CD4-positive, alpha-beta T cell treated with Interleukin-6 at 100 ng/mL for 8 hours (primary cell): ENCODE data around the gene SLC17A5.
"Not testable (repeated sequence)": the region's sequence is repeated elsewhere in the genome, so short reads cannot be mapped to it uniquely, and the experiment has no call there.

ENCODE experiments used
- DNase-seq: peaks from one replicate; pipeline ENCODE4 v3.0.0-alpha.2; 2020; ENCODE audit warnings: mixed read lengths, low spot score

Gene SLC17A5

GRCh38 chr6:73566486-73566871 is 87.3 kb downstream of the SLC17A5 start:
- not testable (repeated sequence) for DNase-seq

- no peak for DNase-seq
Observed at GRCh38 chr6:73565767-73566485, 87.9 kb downstream of the SLC17A5 start.

GRCh38 chr6:73564578-73565345 is 89.0 kb downstream of the SLC17A5 start:
- no peak for DNase-seq

- DNase-seq = no peak
Observed at GRCh38 chr6:73562558-73562957, 91.2 kb downstream of the SLC17A5 start.

GRCh38 chr6:73560853-73561407 is 92.9 kb downstream of the SLC17A5 start:
- no peak for DNase-seq

GRCh38 chr6:73560182-73560732 is 93.5 kb downstream of the SLC17A5 start:
- DNase-seq = no peak

DNA sequence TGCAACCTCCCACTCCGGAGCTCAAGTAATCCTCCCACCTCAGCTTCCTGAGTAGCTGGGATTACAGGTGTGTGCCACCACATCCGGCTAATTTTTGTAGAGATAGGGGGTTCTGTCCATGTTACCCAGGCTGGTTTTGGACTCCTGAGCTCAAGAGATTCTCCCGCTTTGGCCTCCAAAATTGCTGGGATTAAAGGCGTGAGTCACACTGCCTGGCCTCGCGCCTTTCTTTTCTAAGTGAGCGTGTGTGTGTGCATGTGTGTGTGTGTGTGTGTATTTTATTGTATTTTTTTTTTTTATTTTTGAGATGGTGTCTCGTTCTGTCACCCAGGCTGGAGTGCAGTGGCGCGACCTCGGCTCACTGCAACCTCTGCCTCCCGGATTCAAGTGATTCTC is 94.4 kb downstream of the SLC17A5 start:
- DNase-seq = not testable (repeated sequence)

DNA sequence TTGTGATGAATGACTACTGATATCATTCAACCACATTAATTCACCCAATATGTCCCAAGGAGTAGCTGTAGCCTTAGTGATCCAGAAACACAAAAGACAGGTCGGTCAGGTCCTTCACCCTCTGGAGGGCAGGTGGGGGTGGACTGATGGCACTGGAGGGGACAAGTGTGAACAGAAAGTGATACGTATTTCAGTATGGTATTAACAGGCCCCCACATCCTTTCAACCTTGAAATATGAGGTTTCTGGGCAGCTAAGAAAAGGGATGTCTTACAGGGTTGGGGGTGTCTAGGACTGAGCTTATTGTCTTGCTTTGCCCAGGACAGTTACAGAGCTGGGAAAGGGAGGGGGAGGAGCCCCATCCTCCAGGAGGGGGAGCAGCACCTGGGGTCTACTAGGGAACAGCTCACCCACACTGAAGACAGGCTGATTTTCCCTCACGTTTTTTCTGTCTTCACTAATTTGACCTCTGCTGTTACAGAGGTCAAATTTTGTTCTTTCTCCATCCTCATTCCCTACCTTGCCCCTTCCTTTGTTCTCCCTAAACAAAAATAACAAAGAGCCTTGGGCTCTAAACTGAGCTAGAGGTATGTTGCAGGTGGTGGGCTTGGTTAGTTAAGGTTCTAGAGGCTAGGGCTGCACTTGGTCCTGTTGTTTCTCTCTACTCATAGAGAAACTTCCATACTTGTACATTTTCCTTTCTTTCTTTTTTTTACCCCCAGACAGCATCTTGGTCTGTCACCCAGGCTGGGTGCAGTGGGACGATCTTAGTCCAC is 95.0 kb downstream of the SLC17A5 start:
- DNase-seq = no peak

- no peak for DNase-seq
Observed at GRCh38 chr6:73556836-73557235, 97.0 kb downstream of the SLC17A5 start.

DNA sequence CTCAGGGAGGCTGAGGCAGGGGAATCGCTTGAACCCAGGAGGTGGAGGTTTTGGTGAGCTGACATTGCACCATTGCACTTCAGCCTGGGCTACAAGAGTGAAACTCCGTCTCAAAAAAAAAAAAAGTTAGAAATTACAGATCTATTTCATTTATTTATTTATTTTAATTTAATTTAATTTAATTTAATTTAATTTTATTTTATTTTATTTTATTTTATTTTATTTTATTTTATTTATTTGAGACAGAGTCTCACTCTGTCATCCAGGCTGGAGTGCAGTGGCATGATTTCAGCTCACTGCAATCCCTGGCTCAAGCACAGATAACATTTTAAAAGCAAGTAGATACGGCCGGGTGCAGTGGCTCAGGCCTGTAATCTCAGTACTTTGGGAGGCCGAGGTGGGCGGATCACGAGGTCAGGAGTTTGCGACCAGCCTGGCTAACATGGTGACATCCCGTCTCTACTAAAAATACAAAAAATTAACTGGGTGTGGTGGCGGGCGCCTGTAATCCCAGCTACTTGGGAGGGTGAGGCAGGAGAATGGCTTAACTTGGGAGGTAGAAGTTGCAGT is 98.3 kb downstream of the SLC17A5 start:
- not testable (repeated sequence) for DNase-seq

DNA sequence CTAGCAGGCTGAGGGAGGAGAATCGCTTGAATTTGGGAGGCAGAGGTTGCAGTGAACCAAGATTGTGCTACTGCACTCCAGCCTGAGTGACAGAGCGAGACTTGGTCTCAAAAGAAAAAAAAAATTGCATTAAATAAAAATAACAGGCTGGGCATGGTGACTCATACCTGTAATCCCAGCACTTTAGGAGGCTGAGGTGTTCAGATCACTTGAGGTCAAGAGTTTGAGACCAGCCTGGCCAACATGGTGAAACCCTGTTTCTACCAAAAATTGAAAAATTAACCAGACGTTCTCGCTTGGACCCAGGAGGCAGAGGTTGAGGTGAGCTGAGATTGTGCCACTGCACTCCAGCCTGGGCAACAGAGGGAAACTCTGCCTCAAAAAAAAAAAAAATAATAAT is 102.7 kb downstream of the SLC17A5 start:
- not testable (repeated sequence) for DNase-seq

GRCh38 chr6:73548458-73549446 is 105.0 kb downstream of the SLC17A5 start:
- DNase-seq = no peak

GRCh38 chr6:73547036-73547435 is 106.8 kb downstream of the SLC17A5 start:
- DNase-seq = no peak
